ENCODE results near the gene EVI5. TPM values are rescaled to one million over a fixed set of nuclear protein-coding genes. Genes with fewer than 3 reads are reported as not detected.

EVI5 gene
- total and polyA plus RNA-seq, 2 experiments from 2014 or later: 16.5 to 20.0 TPM

GRCh38 chr1:92792340-92792782 lies 7.5 kb upstream of the EVI5 start:
- Histone ChIP-seq H3K36me3 (ENCODE audit: low read depth) (no peaks in the 10 kb centered on the region), H3K79me2 (ENCODE audit: insufficient read depth) (no peaks in the 10 kb centered on the region), H3K27me3 (replicated peaks; ENCODE audit: insufficient read depth) (no peaks in the 10 kb centered on the region), H3K4me3 (no peak overlapping the region), H3K9ac (no peak overlapping the region), H3K9me2 (ENCODE audit: insufficient read depth) (no peaks in the 10 kb centered on the region), H3K9me3 (ENCODE audit: low read depth) (no peaks in the 10 kb centered on the region), H3K27ac (no peak overlapping the region), H4K20me1 (ENCODE audit: insufficient read depth) (no peaks in the 10 kb centered on the region), H3K4me2 (ENCODE audit: unreplicated experiment) (no peak overlapping the region), H3K4me1 (ENCODE audit: insufficient read depth) (0 out of 2 replicates have a peak, but pooled peaks cover 8% of the 10 kb centered on the region), H3F3A (ENCODE audit: insufficient read depth) (peaks cover 2% of the 10 kb centered on the region), H2AFZ (no peak overlapping the region; the same call in 1 of the 2 replicates)
- TF ChIP-seq EZH2 (IDR thresholded peaks at IDR 0.05; ENCODE audit: insufficient read depth, poor library complexity, severe bottlenecking): no peak
- TF ChIP-seq EZH2phosphoT487 (IDR thresholded peaks at IDR 0.05; ENCODE audit: insufficient read depth, low read depth): no peak
- in situ Hi-C loops (cut with MboI): no loop called here
- peak; percentile 16 for DNase-seq
- 70 to 83% methylated on average over 3 of the region's 3 CpGs for WGBS, 2 experiments (ENCODE audit: low coverage in 1 of 2, low lambda C conversion rate in 2 of 2, missing lambda C conversion rate in 2 of 2)

GRCh38 chr1:92791487-92792066 lies 6.7 kb upstream of the EVI5 start:
- 42 to 49% methylated on average over 7 of the region's 7 CpGs for WGBS, 2 experiments (ENCODE audit: low coverage in 1 of 2, low lambda C conversion rate in 2 of 2, missing lambda C conversion rate in 2 of 2)
- Histone ChIP-seq H3K36me3 (ENCODE audit: low read depth) (no peaks in the 10 kb centered on the region), H3K4me1 (ENCODE audit: insufficient read depth) (0 out of 2 replicates have a peak, but pooled peaks cover 8% of the 10 kb centered on the region), H3K27ac (no peak overlapping the region), H3K4me2 (ENCODE audit: unreplicated experiment) (no peak overlapping the region), H3K4me3 (no peak overlapping the region), H3K79me2 (ENCODE audit: insufficient read depth) (no peaks in the 10 kb centered on the region), H3K27me3 (replicated peaks; ENCODE audit: insufficient read depth) (no peaks in the 10 kb centered on the region), H3K9me2 (ENCODE audit: insufficient read depth) (no peaks in the 10 kb centered on the region), H3K9ac (no peak overlapping the region), H3F3A (ENCODE audit: insufficient read depth) (no peaks in the 10 kb centered on the region), H4K20me1 (ENCODE audit: insufficient read depth) (no peaks in the 10 kb centered on the region), H3K9me3 (ENCODE audit: low read depth) (no peaks in the 10 kb centered on the region), H2AFZ (peak overlapping the region; percentile 12; the same call in 1 of the 2 replicates)
- in situ Hi-C loops (cut with MboI): no loop called here
- DNase-seq: no peak
- TF ChIP-seq EZH2phosphoT487 (IDR thresholded peaks at IDR 0.05; ENCODE audit: insufficient read depth, low read depth) (no peak), EZH2 (IDR thresholded peaks at IDR 0.05; ENCODE audit: insufficient read depth, poor library complexity, severe bottlenecking) (no peak)

- DNase-seq: no peak
- Histone ChIP-seq H3K27me3 (replicated peaks; ENCODE audit: insufficient read depth) (no peaks in the 10 kb centered on the region), H3K79me2 (ENCODE audit: insufficient read depth) (no peaks in the 10 kb centered on the region), H3K27ac (no peak overlapping the region), H3K9ac (no peak overlapping the region), H3K4me3 (no peak overlapping the region), H3F3A (ENCODE audit: insufficient read depth) (no peaks in the 10 kb centered on the region), H4K20me1 (ENCODE audit: insufficient read depth) (no peaks in the 10 kb centered on the region), H3K4me1 (ENCODE audit: insufficient read depth) (0 out of 2 replicates have a peak, but pooled peaks cover 8% of the 10 kb centered on the region), H3K4me2 (ENCODE audit: unreplicated experiment) (no peak overlapping the region), H3K36me3 (ENCODE audit: low read depth) (no peaks in the 10 kb centered on the region), H3K9me2 (ENCODE audit: insufficient read depth) (no peaks in the 10 kb centered on the region), H2AFZ (no peak overlapping the region), H3K9me3 (ENCODE audit: low read depth) (no peaks in the 10 kb centered on the region)
- WGBS, 2 experiments (ENCODE audit: low coverage in 1 of 2, low lambda C conversion rate in 2 of 2, missing lambda C conversion rate in 2 of 2): 63 to 68% methylated on average over 2 of the region's 2 CpGs
- in situ Hi-C loops (cut with MboI): no loop called here
- no peak for TF ChIP-seq EZH2phosphoT487 (IDR thresholded peaks at IDR 0.05; ENCODE audit: insufficient read depth, low read depth)
- no peak for TF ChIP-seq EZH2 (IDR thresholded peaks at IDR 0.05; ENCODE audit: insufficient read depth, poor library complexity, severe bottlenecking)
These were observed 6.0 kb upstream of the EVI5 start for GRCh38 chr1:92790867-92791266.

- no peaks in the 10 kb centered on the region for H3K9me2 ChIP-seq (ENCODE audit: insufficient read depth)
- no peaks in the 10 kb centered on the region for H3K79me2 ChIP-seq (ENCODE audit: insufficient read depth)
- in situ Hi-C loops (cut with MboI): no loop called here
- H3K27ac ChIP-seq: no peak overlapping the region
- no peaks in the 10 kb centered on the region for H3K9me3 ChIP-seq (ENCODE audit: low read depth)
- H3K36me3 ChIP-seq (ENCODE audit: low read depth): no peaks in the 10 kb centered on the region
- H3K9ac ChIP-seq: no peak overlapping the region
- H3K4me2 ChIP-seq (ENCODE audit: unreplicated experiment): no peak overlapping the region
- TF ChIP-seq EZH2phosphoT487 (IDR thresholded peaks at IDR 0.05; ENCODE audit: insufficient read depth, low read depth) (no peak), EZH2 (IDR thresholded peaks at IDR 0.05; ENCODE audit: insufficient read depth, poor library complexity, severe bottlenecking) (no peak)
- no peaks in the 10 kb centered on the region for H3F3A ChIP-seq (ENCODE audit: insufficient read depth)
- no peaks in the 10 kb centered on the region for H3K27me3 ChIP-seq (replicated peaks; ENCODE audit: insufficient read depth)
- 0 out of 2 replicates have a peak, but pooled peaks cover 3% of the 10 kb centered on the region for H3K4me1 ChIP-seq (ENCODE audit: insufficient read depth)
- no peak overlapping the region for H2AFZ ChIP-seq
- no peaks in the 10 kb centered on the region for H4K20me1 ChIP-seq (ENCODE audit: insufficient read depth)
- DNase-seq: no peak
- no peak overlapping the region for H3K4me3 ChIP-seq
These were observed 5.2 kb upstream of the EVI5 start for GRCh38 chr1:92790081-92790480.

Data from GM23248 (cell line).